ENCODE measurements around the gene IFNG.
"Not testable (repeated sequence)": the region's sequence is repeated elsewhere in the genome, so short reads cannot be mapped to it uniquely, and the experiment has no call there.

IFNG gene

GRCh38 chr12:68159681-68160304 lies at the start of gene IFNG:
Gene IFNG (minus strand): TSS chr12:68159740. CDS start chr12:68159615, 125 bp downstream.
- Mint-ChIP-seq H3K27ac (peak within 1 kb of the TSS; percentile 91), H3K9me3 (no peaks in the 10 kb centered on the region), H3K27me3 (no peaks in the 10 kb centered on the region), H3K4me3 (peak within 1 kb of the TSS; percentile 84), H3K4me1 (peaks cover 69% of the 10 kb centered on the region), H3K36me3 (ENCODE audit: low read depth) (peaks cover 27% of the 10 kb centered on the region)
- peak; percentile 60 for ATAC-seq
- no peak for DNase-seq

GRCh38 chr12:68209048-68209728 lies 49.6 kb upstream of the IFNG start:
- H3K27ac Mint-ChIP-seq; H3K36me3 Mint-ChIP-seq (ENCODE audit: low read depth); H3K9me3 Mint-ChIP-seq; ATAC-seq; H3K4me3 Mint-ChIP-seq; DNase-seq: not testable (repeated sequence)
- Mint-ChIP-seq H3K4me1 (peaks cover 21% of the 10 kb centered on the region), H3K27me3 (peaks cover 10% of the 10 kb centered on the region)

- Mint-ChIP-seq H3K4me1 (peaks cover 28% of the 10 kb centered on the region), H3K4me3 (no peak overlapping the region), H3K9me3 (no peaks in the 10 kb centered on the region), H3K27me3 (peaks cover 8% of the 10 kb centered on the region), H3K36me3 (ENCODE audit: low read depth) (no peaks in the 10 kb centered on the region), H3K27ac (no peak overlapping the region)
- ATAC-seq (no peak), DNase-seq (no peak)
Measured at GRCh38 chr12:68207276-68207675, 47.7 kb upstream of the IFNG start.

- peaks cover 8% of the 10 kb centered on the region for H3K27me3 Mint-ChIP-seq
- H3K36me3 Mint-ChIP-seq (ENCODE audit: low read depth): no peaks in the 10 kb centered on the region
- ATAC-seq: no peak
- DNase-seq: no peak
- H3K4me1 Mint-ChIP-seq: peaks cover 23% of the 10 kb centered on the region
- H3K4me3 Mint-ChIP-seq: no peak overlapping the region
- H3K27ac Mint-ChIP-seq: no peak overlapping the region
- no peaks in the 10 kb centered on the region for H3K9me3 Mint-ChIP-seq
Measured at GRCh38 chr12:68206446-68206845, 46.9 kb upstream of the IFNG start.

GRCh38 chr12:68203460-68203875 lies 43.9 kb upstream of the IFNG start:
- no peaks in the 10 kb centered on the region for H3K9me3 Mint-ChIP-seq
- H3K4me1 Mint-ChIP-seq: peaks cover 49% of the 10 kb centered on the region
- H3K27ac Mint-ChIP-seq: no peak overlapping the region
- H3K27me3 Mint-ChIP-seq: peaks cover 8% of the 10 kb centered on the region
- peaks cover under 1% of the 10 kb centered on the region for H3K36me3 Mint-ChIP-seq (ENCODE audit: low read depth)
- ATAC-seq: peak; percentile 33
- H3K4me3 Mint-ChIP-seq: no peak overlapping the region
- no peak for DNase-seq

- DNase-seq (no peak), ATAC-seq (peak; percentile 53)
- H3K4me3 Mint-ChIP-seq: no peak overlapping the region
- H3K9me3 Mint-ChIP-seq: no peaks in the 10 kb centered on the region
- H3K27me3 Mint-ChIP-seq: peaks cover 2% of the 10 kb centered on the region
- peaks cover 58% of the 10 kb centered on the region for H3K4me1 Mint-ChIP-seq
- peaks cover 1% of the 10 kb centered on the region for H3K36me3 Mint-ChIP-seq (ENCODE audit: low read depth)
- H3K27ac Mint-ChIP-seq: peak overlapping the region; percentile 50
Measured at GRCh38 chr12:68200854-68201253, 41.3 kb upstream of the IFNG start.

- Mint-ChIP-seq H3K4me1 (peaks cover 71% of the 10 kb centered on the region), H3K4me3 (no peak overlapping the region)
- no peak for ATAC-seq
Measured at GRCh38 chr12:68199127-68199526, 39.6 kb upstream of the IFNG start.

GRCh38 chr12:68198507-68199086 lies 39.1 kb upstream of the IFNG start:
- Mint-ChIP-seq H3K27me3 (no peaks in the 10 kb centered on the region), H3K4me3 (peak overlapping the region; percentile 54), H3K27ac (peak overlapping the region; percentile 95), H3K9me3 (no peaks in the 10 kb centered on the region), H3K4me1 (peaks cover 70% of the 10 kb centered on the region), H3K36me3 (ENCODE audit: low read depth) (peaks cover 1% of the 10 kb centered on the region)
- ATAC-seq (peak; percentile 83), DNase-seq (peak; percentile 36)

More at GRCh38 chr12:68199127-68199526, 39.6 kb upstream of the IFNG start:
- Mint-ChIP-seq H3K27ac (peak overlapping the region; percentile 95), H3K9me3 (no peaks in the 10 kb centered on the region), H3K36me3 (ENCODE audit: low read depth) (peaks cover 1% of the 10 kb centered on the region), H3K27me3 (no peaks in the 10 kb centered on the region)
- DNase-seq: no peak

GRCh38 chr12:68190301-68190700 lies 30.8 kb upstream of the IFNG start:
- ATAC-seq: no peak
- no peaks in the 10 kb centered on the region for H3K36me3 Mint-ChIP-seq (ENCODE audit: low read depth)
- peak overlapping the region; percentile 85 for H3K27ac Mint-ChIP-seq
- H3K9me3 Mint-ChIP-seq: peaks cover 4% of the 10 kb centered on the region
- H3K4me1 Mint-ChIP-seq: peaks cover 53% of the 10 kb centered on the region
- no peak overlapping the region for H3K4me3 Mint-ChIP-seq
- no peak for DNase-seq
- peaks cover 9% of the 10 kb centered on the region for H3K27me3 Mint-ChIP-seq

GRCh38 chr12:68189821-68190242 lies 30.3 kb upstream of the IFNG start:
- ATAC-seq (peak; percentile 89), DNase-seq (no peak)
- no peak overlapping the region for H3K4me3 Mint-ChIP-seq
- H3K9me3 Mint-ChIP-seq: peaks cover 4% of the 10 kb centered on the region
- peaks cover 49% of the 10 kb centered on the region for H3K4me1 Mint-ChIP-seq
- peak overlapping the region; percentile 85 for H3K27ac Mint-ChIP-seq
- peaks cover 9% of the 10 kb centered on the region for H3K27me3 Mint-ChIP-seq
- H3K36me3 Mint-ChIP-seq (ENCODE audit: low read depth): no peaks in the 10 kb centered on the region

GRCh38 chr12:68185598-68185997 lies 26.1 kb upstream of the IFNG start:
- ATAC-seq (no peak), DNase-seq (no peak)
- Mint-ChIP-seq H3K36me3 (ENCODE audit: low read depth) (peaks cover 2% of the 10 kb centered on the region), H3K9me3 (peaks cover 7% of the 10 kb centered on the region), H3K4me3 (no peak overlapping the region), H3K27me3 (peaks cover 9% of the 10 kb centered on the region), H3K4me1 (peaks cover 43% of the 10 kb centered on the region), H3K27ac (no peak overlapping the region)

GRCh38 chr12:68180792-68181744 lies 21.5 kb upstream of the IFNG start:
- ATAC-seq (peak; percentile 97), DNase-seq (peak; percentile 44)
- Mint-ChIP-seq H3K27me3 (no peaks in the 10 kb centered on the region), H3K4me1 (peaks cover 58% of the 10 kb centered on the region), H3K36me3 (ENCODE audit: low read depth) (peaks cover 2% of the 10 kb centered on the region), H3K4me3 (peak overlapping the region; percentile 50), H3K27ac (peak overlapping the region; percentile 82), H3K9me3 (peaks cover 3% of the 10 kb centered on the region)

GRCh38 chr12:68178774-68179439 lies 19.4 kb upstream of the IFNG start:
- Mint-ChIP-seq H3K4me3 (peak overlapping the region; percentile 12), H3K27me3 (no peaks in the 10 kb centered on the region), H3K9me3 (peaks cover 3% of the 10 kb centered on the region), H3K27ac (peak overlapping the region; percentile 76), H3K36me3 (ENCODE audit: low read depth) (peaks cover 2% of the 10 kb centered on the region), H3K4me1 (peaks cover 74% of the 10 kb centered on the region)
- DNase-seq: no peak
- no peak for ATAC-seq

GRCh38 chr12:68178184-68178583 lies 18.6 kb upstream of the IFNG start:
- peaks cover 74% of the 10 kb centered on the region for H3K4me1 Mint-ChIP-seq
- peaks cover 2% of the 10 kb centered on the region for H3K36me3 Mint-ChIP-seq (ENCODE audit: low read depth)
- no peak overlapping the region for H3K4me3 Mint-ChIP-seq
- peaks cover 3% of the 10 kb centered on the region for H3K9me3 Mint-ChIP-seq
- H3K27me3 Mint-ChIP-seq: no peaks in the 10 kb centered on the region
- no peak overlapping the region for H3K27ac Mint-ChIP-seq
- no peak for ATAC-seq
- no peak for DNase-seq
